HS-5 (cell line): ENCODE results near the gene NFATC2IP.
"Not testable (repeated sequence)": the region's sequence is repeated elsewhere in the genome, so short reads cannot be mapped to it uniquely, and the experiment has no call there.

ENCODE experiments used
- DNase-seq: peaks from one replicate; pipeline ENCODE4 v3.0.0-alpha.2; 2012; ENCODE audit warnings: low read depth

NFATC2IP gene

DNA sequence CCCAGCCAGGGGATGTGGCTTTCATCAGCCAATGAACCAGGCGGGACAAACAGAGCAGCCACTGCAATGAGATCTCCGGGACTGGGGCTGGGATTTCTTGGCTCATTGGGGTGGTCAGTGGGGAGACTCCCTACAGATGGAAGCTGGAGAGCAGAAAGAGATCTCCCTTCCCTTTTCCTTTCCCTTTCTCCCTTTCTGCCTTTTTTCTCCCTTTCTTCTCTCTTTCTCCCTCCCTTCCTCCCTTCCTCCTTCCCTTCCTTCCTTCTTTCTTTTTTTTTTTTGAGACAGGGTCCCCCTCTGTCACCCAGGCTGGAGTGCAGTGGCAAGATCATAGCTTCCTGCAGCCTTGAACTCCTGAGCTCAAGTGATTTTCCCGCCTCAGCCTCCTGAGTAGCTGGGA, 48.1 kb downstream of the NFATC2IP start:
- DNase-seq, result no peak

DNA sequence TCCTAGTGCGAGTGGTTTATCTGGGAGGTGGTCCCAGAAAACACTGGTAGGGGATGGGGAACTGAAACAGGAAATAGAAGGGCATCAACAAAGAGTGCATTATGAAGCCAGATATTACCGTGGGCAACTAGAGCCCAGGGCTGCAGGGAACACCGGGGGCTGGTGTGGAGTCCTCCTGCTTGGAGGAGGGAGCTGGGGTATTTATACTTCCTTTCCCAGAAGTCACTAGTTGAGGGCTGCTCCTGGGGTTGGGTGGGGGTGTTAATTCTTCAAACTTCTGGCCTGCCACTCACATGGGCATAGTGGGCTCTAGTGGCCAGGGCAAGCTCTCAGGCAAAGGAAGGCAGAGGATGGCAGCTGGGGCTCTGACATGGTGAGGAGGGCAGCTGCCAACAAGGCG, 48.8 kb downstream of the NFATC2IP start:
- DNase-seq, result no peak

DNA sequence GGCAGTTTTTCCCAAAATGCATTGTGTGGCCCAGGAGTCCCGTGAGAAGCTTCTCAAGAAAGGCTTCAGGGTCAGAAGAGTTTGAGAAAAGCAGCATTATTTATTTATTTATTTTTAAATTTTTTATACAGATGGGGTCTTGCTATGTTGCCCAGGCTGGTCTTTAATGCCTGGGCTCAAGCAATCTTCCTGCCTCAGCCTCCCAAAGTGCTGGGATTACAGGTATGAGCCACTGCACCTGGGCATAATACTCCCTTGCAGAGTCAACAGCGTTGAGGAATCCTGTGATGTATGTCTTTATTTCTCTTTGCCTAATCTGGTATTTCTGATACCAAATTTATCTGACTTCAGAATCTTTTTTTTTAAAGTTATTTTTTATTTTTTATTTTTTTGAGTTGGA, 49.3 kb downstream of the NFATC2IP start:
- no peak for DNase-seq

DNA sequence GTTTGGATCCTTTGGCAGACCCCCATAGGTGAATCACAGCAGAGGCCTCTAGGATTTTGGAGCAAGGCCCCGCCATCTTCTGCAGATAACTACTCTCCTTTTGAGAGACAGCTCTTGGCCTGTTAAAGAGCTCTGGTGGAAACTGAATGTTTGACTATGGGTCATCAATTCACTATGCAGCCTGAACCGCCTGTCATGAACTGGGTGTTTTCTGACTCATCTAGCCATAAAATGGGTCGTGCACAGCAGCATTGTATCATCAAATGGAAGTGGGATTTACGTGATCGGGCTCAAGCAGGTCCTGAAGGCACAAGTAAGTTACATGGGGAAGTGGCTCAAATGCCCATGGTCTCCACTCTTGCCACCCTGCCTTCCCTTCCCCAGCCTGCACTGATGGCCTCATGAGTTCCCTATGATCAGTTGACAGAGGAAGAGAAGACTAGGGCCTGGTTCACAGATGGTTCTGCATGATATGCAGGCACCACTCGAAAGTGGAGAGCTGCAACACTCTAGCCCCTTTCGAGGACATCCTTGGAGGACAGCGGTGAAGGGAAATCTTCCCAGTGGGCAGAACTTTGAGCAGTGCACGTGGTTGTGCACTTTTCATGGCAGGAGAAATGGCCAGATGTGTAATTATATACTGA, 53.9 kb downstream of the NFATC2IP start:
- DNase-seq, result not testable (repeated sequence)

DNA sequence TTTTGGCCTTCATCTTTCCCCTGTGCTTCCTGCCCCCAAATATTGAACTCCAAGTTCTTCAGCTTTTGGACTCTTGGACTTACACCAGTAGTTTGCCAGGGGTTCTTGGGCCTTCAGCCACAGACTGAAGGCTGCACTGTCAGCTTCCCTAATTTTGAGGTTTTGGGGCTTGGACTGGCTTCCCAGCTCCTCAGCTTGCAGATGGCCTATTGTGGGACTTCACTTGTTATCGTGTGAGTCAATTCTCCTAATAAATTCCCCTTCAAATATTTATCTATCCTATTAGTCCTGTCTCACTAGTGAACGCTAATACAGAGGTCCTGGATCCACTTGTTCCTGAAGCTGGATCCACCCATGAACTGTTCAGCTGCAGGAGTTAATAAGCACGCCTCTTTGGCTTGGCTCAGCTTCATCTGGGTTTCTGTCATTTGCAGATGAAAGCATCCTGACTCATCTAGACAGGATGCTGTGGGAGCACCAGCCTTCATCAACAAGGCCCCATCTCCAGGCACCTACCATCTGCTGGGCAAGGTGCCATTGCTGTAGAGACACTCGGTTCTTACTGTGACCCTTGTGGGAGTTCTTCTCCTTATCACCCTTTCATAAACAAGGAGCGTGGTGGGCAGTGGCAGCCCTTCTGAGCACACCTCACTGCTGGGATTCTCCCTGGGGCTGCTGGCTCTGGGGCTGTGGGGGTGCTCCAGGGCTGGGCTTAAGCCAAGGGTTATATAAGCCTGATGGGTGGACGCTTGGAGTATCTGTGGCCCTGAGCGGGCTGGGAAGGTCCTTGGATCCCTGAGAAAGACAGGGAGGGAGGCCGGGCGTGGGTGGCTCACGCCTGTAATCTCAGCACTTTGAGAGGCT, 57.2 kb downstream of the NFATC2IP start:
- DNase-seq, result peak; percentile 39

DNA sequence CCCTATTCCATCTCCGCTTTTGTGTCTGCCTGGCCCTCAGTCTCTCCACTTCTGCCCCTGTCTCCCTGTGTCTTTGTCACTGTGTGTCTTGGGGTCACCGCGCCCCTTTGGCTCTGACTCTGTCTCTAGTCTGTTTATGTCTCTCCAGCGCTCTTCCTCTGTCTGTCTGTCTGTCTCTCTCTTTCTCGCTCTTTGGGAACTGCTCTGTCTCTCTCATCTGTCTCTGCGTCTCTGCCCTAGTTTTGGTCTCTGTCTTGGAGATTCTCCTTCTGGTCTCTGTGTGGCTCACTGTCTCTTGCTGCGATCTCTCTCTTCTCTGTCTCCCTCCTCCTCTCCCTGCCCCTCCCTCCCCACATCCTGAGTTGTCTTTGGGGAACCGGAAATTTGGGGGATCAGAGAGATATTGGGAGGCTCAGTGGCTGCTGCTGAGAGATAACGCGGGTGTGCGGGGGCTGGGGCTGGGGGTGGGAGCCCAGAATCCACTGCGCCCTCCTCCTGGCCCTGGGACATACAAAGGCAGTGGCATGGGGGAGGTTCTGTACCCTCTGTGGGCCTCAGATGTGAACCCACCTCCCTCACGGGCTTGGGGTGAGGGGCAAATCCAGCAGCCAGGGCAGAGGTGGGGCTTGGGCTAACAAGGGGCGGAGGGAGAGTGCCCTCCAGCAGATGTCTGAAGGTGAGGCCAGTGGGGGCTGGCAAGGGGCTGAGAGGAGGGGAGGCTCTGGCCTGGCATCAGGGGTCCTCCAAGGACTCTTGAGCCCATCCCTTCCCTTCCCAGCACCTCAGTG, 58.5 kb downstream of the NFATC2IP start:
- no peak for DNase-seq

DNA sequence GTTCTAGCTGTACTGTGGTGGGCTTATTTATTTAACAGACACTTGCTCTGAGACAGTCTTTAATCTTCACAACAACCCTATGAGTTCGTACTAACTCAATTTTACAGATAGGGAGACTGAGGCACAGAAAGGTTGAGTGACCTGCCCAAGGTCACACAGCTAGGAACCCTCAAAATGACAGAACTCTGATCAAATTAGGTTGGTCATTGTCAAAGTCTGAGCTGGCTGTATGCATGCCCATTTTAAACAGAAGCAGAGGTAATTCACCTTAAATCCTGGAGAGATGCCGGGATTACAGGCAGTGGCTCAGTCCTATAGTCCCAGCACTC, 59.1 kb downstream of the NFATC2IP start:
- no peak for DNase-seq

DNA sequence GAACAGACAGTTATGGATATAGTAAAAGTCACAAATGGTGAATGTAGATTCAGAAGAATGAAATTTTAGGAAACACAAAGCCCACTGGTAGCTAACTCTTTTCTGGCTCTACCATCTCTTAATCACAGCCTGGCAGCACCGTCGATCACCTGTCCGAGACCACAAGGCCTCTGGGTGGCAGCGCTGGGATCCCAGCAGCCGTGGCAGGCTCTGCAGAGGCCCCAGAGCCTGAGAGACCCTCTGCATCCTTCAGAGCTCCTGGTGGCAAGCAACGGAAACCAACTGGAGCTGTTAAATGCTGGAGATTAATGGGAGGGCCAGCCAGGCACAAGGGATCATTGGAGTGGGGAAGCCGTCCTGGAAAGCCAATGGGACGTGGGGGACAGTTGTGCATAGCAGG, 60.4 kb downstream of the NFATC2IP start:
- no peak for DNase-seq

DNA sequence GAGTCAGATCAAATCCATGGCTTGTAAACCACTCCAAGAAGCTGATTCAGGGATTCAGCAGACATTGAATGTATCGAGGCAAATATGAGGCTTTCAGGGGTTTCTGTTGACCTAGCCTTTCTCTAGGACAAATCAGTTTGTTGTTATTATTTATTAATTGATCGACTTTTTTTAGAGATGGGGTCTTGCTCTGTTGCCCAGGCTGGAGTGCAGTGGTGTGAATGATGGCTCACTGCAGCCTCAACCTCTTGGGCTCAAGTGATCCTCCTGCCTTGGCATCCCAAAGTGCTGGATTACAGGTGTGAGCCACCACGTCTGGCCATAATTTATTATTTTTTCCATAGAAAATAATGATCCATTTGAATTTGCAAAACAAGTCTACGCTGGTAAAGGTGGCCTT, 61.1 kb downstream of the NFATC2IP start:
- no peak for DNase-seq

DNA sequence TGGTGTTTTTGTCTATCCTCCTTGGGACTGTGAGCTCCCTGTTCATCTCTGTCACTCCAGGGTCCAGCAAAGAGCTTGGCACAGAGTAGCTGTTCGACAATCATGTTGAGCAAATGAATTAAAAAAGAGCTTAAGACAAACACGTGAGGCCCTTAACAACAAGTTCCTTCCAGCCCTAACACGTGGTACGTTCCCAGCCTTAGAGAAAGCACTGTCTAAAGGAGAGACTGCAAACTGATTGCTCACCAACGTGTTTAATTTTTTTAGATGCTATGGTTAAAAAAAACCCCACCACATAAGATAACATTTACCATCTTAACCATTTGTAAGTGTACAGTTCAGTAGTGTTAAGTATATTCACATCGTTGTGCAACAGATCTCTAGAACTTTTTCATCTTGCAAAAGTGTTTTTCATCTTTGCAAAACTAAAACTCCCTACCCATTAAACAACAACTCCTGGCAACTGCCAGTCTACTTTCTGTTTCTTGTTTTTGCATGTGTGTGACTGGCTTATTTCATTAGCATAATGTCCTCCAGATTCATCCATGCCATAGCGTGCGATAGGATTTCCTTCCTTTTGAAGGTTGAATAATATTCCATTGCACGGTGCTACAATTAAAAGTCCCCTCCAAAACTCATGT, 62.3 kb downstream of the NFATC2IP start:
- no peak for DNase-seq

DNA sequence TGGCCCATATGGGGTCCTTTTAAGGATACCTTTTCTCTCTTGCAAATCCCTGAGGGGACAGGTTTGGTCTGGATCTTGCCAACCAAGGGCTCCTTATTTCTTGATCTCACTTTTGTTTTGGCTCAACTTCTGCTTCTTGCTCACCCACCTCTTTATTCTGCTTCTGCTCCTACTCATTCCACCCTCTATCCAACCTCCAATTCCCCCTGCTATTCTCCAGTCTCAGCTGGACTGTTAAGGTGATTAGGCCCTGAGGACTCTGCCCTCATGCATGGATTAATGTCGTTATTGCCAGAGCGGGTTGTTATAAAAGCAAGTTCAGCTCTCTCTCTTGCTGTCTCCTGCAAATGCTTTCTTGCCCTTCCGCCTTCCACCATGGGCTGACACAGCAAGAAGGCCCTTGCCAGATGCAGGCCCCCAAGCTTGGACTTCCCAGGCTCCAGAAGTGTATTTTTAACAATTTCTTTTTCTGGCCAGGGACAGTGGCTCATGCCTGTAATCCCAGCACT, 63.9 kb downstream of the NFATC2IP start:
- no peak for DNase-seq
